ENCODE data around the gene LRRC8E.

LRRC8E gene

GRCh38 chr19:7888145-7888825 lies at the start of gene LRRC8E:
LRRC8E (plus strand) TSS chr19:7888510; CDS start chr19:7895604, 7,094 bp downstream.
- DNase-seq, result peak; percentile 54 to 57

GRCh38 chr19:7839476-7839875 lies 48.8 kb upstream of the LRRC8E start:
- DNase-seq, result no peak

GRCh38 chr19:7840629-7841028 lies 47.7 kb upstream of the LRRC8E start:
- DNase-seq, result no peak

- no peak for DNase-seq
Measured at GRCh38 chr19:7841751-7842660, 46.3 kb upstream of the LRRC8E start.

- DNase-seq, result no peak
Measured at GRCh38 chr19:7842661-7843294, 45.5 kb upstream of the LRRC8E start.

GRCh38 chr19:7843521-7843920 lies 44.8 kb upstream of the LRRC8E start:
- DNase-seq, result no peak

GRCh38 chr19:7844405-7844804 lies 43.9 kb upstream of the LRRC8E start:
- no peak for DNase-seq

- DNase-seq, result no peak
Measured at GRCh38 chr19:7844951-7845350, 43.4 kb upstream of the LRRC8E start.

GRCh38 chr19:7845390-7846154 lies 42.7 kb upstream of the LRRC8E start:
- no peak for DNase-seq

- no peak for DNase-seq
Measured at GRCh38 chr19:7846155-7846646, 42.1 kb upstream of the LRRC8E start.

- DNase-seq, result no peak
Measured at GRCh38 chr19:7847664-7848063, 40.6 kb upstream of the LRRC8E start.

GRCh38 chr19:7848779-7849457 lies 39.4 kb upstream of the LRRC8E start:
- DNase-seq, result no peak

GRCh38 chr19:7849631-7849999 lies 38.7 kb upstream of the LRRC8E start:
- DNase-seq, result no peak

- DNase-seq, result no peak
Measured at GRCh38 chr19:7850000-7850813, 38.1 kb upstream of the LRRC8E start.

- no peak for DNase-seq
Measured at GRCh38 chr19:7850945-7851622, 37.2 kb upstream of the LRRC8E start.

GRCh38 chr19:7851623-7852500 lies 36.4 kb upstream of the LRRC8E start:
- DNase-seq, result no peak

- DNase-seq, result peak; percentile 75 to 78
Measured at GRCh38 chr19:7852851-7853769, 35.2 kb upstream of the LRRC8E start.

GRCh38 chr19:7853770-7854128 lies 34.6 kb upstream of the LRRC8E start:
- DNase-seq, result no peak
